ENCODE results near the gene IFT27. TPM values are rescaled to one million over a fixed set of nuclear protein-coding genes. Genes with fewer than 3 reads are reported as not detected.

IFT27 gene
- total and polyA plus RNA-seq, 2 experiments from 2014 or later, result 28.5 to 63.5 TPM

- Histone ChIP-seq H4K20me1 (replicated peaks; ENCODE audit: insufficient read depth) (no peaks in the 10 kb centered on the region; the same call in 1 of the 2 replicates), H3K27me3 (ENCODE audit: insufficient read depth) (no peaks in the 10 kb centered on the region), H3K27ac (ENCODE audit: low read depth) (no peak overlapping the region), H3K79me2 (replicated peaks; ENCODE audit: insufficient read depth) (no peaks in the 10 kb centered on the region), H3F3A (replicated peaks; ENCODE audit: low read depth) (no peaks in the 10 kb centered on the region), H3K36me3 (ENCODE audit: insufficient read depth) (no peaks in the 10 kb centered on the region), H3K9me2 (ENCODE audit: insufficient read depth) (no peaks in the 10 kb centered on the region), H3K4me1 (ENCODE audit: insufficient read depth) (no peaks in the 10 kb centered on the region), H3K4me3 (no peak overlapping the region), H2AFZ (no peak overlapping the region), H3K4me2 (no peak overlapping the region)
- H3K4me3 Mint-ChIP-seq, result no peak overlapping the region
- no peaks in the 10 kb centered on the region for H3K9me3 Mint-ChIP-seq
- ATAC-seq, result no peak
- peaks cover 8% of the 10 kb centered on the region for H3K27me3 Mint-ChIP-seq (ENCODE audit: insufficient read depth, low read depth, poor library complexity)
- H3K27ac Mint-ChIP-seq, result no peak overlapping the region; the same call in 1 of the 2 replicates
- DNase-seq (ENCODE audit: low spot score), result no peak
- TF ChIP-seq EZH2 (IDR thresholded peaks at IDR 0.05; ENCODE audit: low read depth, unreplicated experiment) (no peak), CREB1 (CRISPR knock-in tag; IDR thresholded peaks at IDR 0.05; ENCODE audit: low read depth) (no peak), EZH2phosphoT487 (IDR thresholded peaks at IDR 0.05; ENCODE audit: unreplicated experiment) (no peak), CTCF (conservative IDR thresholded peaks at IDR 0.05; ENCODE audit: low read depth in 2 of 2) (no peak), NANOG (IDR thresholded peaks at IDR 0.05; ENCODE audit: borderline replicate concordance) (no peak), JUNB (IDR thresholded peaks at IDR 0.05; ENCODE audit: unreplicated experiment) (no peak), ZNF462 (CRISPR knock-in tag; IDR thresholded peaks at IDR 0.05) (no peak), POLR2AphosphoS5 (IDR thresholded peaks at IDR 0.05; ENCODE audit: low read depth) (no peak), STAT1 (IDR thresholded peaks at IDR 0.05; ENCODE audit: unreplicated experiment) (no peak), ETS1 (IDR thresholded peaks at IDR 0.05) (no peak), ZNF331 (CRISPR knock-in tag; IDR thresholded peaks at IDR 0.05; ENCODE audit: low read depth) (no peak)
- H3K4me1 Mint-ChIP-seq, result peaks cover 11% of the 10 kb centered on the region
- peaks cover 27% of the 10 kb centered on the region for H3K36me3 Mint-ChIP-seq (ENCODE audit: low read depth)
Measured at GRCh38 chr22:36765131-36765942, 10.6 kb downstream of the IFT27 start.

Measured in GM23338 (cell line).